ENCODE measurements around the gene CCSER1.

GRCh38 chr4:90445380-90445779 lies 318.2 kb downstream of the CCSER1 start:
- TF ChIP-seq EZH2 (IDR thresholded peaks at IDR 0.05; ENCODE audit: insufficient read depth, poor library complexity, severe bottlenecking), result no peak
- no peak for TF ChIP-seq EZH2phosphoT487 (IDR thresholded peaks at IDR 0.05; ENCODE audit: insufficient read depth, low read depth)

All from GM23248 (cell line).